Neuronal stem cell (in vitro differentiated cells): Measurements from ENCODE around the gene GAGE10.

Source experiments
- DNase-seq: peaks from one replicate; pipeline ENCODE4 v3.0.0-alpha.2; 2013; ENCODE audit warnings: low spot score
- H2AFZ ChIP-seq: one replicate; pipeline ENCODE4 v1.6.1; 2013; ENCODE audit warnings: mild to moderate bottlenecking, low read length, inconsistent platforms
- H2AK5ac ChIP-seq: 2 replicates; pipeline ENCODE4 v1.6.1; 2013; ENCODE audit warnings: low read depth, mild to moderate bottlenecking, inconsistent platforms, low read length, moderate library complexity, mixed read lengths
- H2BK120ac ChIP-seq: 2 replicates; pipeline ENCODE4 v1.6.1; 2013; ENCODE audit warnings: low read depth, mild to moderate bottlenecking, inconsistent platforms, low read length, moderate library complexity, mixed read lengths
- H2BK12ac ChIP-seq: one replicate; pipeline ENCODE4 v1.6.1; 2013; ENCODE audit warnings: low read length, inconsistent platforms
- H2BK15ac ChIP-seq: 2 replicates; pipeline ENCODE4 v1.6.1; 2013; ENCODE audit warnings: mild to moderate bottlenecking, low read length, inconsistent platforms, mixed read lengths
- H2BK5ac ChIP-seq: one replicate; pipeline ENCODE4 v1.6.1; 2013; ENCODE audit warnings: inconsistent platforms, mild to moderate bottlenecking, low read length, moderate library complexity
- H3K14ac ChIP-seq: one replicate; pipeline ENCODE4 v1.6.1; 2013; ENCODE audit warnings: low read length, inconsistent platforms
- H3K18ac ChIP-seq: 2 replicates; pipeline ENCODE4 v1.6.1; 2013; ENCODE audit warnings: low read length, inconsistent platforms
- H3K23ac ChIP-seq: 2 replicates; pipeline ENCODE4 v1.6.1; 2013; ENCODE audit warnings: low read depth, mild to moderate bottlenecking, mixed read lengths, low read length, inconsistent platforms; ENCODE audit not compliant: poor library complexity
- H3K27ac ChIP-seq: replicated peaks from 3 replicates; pipeline ENCODE4 v1.5.1; 2013; ENCODE audit warnings: low read length, inconsistent platforms
- H3K27me3 ChIP-seq, 3 experiments: 2 replicates each; pipeline ENCODE4 v1.6.1; 2013; ENCODE audit warnings: low read length in 3 of 3, mild to moderate bottlenecking in 2 of 3, inconsistent platforms in 1 of 3, low read depth in 1 of 3, mixed read lengths in 1 of 3, moderate library complexity in 1 of 3; ENCODE audit not compliant: control insufficient read depth in 3 of 3, insufficient read depth in 3 of 3
- H3K36me3 ChIP-seq, 2 donors: replicated peaks in 1 of 2; 2 replicates each; pipeline ENCODE4 v1.6.1; 2013; ENCODE audit warnings: low read length in 2 of 2; ENCODE audit not compliant: control insufficient read depth in 2 of 2, insufficient read depth in 2 of 2
- H3K4ac ChIP-seq: 2 replicates; pipeline ENCODE4 v1.6.1; 2013; ENCODE audit warnings: inconsistent platforms, mild to moderate bottlenecking, low read length, moderate library complexity
- H3K4me1 ChIP-seq, 2 donors: 1 replicate in 1 of 2; 2 replicates in 1 of 2; pipeline ENCODE4 v1.6.1; 2013; ENCODE audit warnings: low read length in 2 of 2, low read depth in 1 of 2; ENCODE audit not compliant: control insufficient read depth in 2 of 2, insufficient read depth in 1 of 2
- H3K4me2 ChIP-seq: one replicate; pipeline ENCODE4 v1.6.1; 2013; ENCODE audit warnings: mild to moderate bottlenecking, low read length, inconsistent platforms; ENCODE audit not compliant: insufficient read depth, poor library complexity, severe bottlenecking
- H3K4me3 ChIP-seq, 2 donors: 2 replicates each; pipeline ENCODE4 v1.5.1; 2013; ENCODE audit warnings: low read length in 2 of 2, mild to moderate bottlenecking in 2 of 2, inconsistent platforms in 1 of 2, moderate library complexity in 1 of 2
- H3K79me1 ChIP-seq: one replicate; pipeline ENCODE4 v1.6.1; 2013; ENCODE audit warnings: low read depth, mild to moderate bottlenecking, inconsistent platforms, low read length, moderate library complexity
- H3K9ac ChIP-seq: one replicate; pipeline ENCODE4 v1.6.1; 2013; ENCODE audit warnings: mild to moderate bottlenecking, low read depth, low read length, inconsistent platforms; ENCODE audit not compliant: poor library complexity
- H3K9me3 ChIP-seq, 2 donors: replicated peaks in 1 of 2; 2 replicates each; pipeline versions ENCODE3 to v1.6.1; 2013; ENCODE audit warnings: low read length in 2 of 2, mild to moderate bottlenecking in 2 of 2, inconsistent platforms in 1 of 2, low read depth in 1 of 2, mixed read lengths in 1 of 2, moderate library complexity in 1 of 2; ENCODE audit not compliant: control insufficient read depth in 2 of 2, insufficient read depth in 1 of 2
- H4K8ac ChIP-seq: one replicate; pipeline ENCODE4 v1.6.1; 2013; ENCODE audit warnings: low read depth, mild to moderate bottlenecking, inconsistent platforms, low read length, moderate library complexity
- H4K91ac ChIP-seq: one replicate; pipeline ENCODE4 v1.6.1; 2013; ENCODE audit warnings: low read length, low read depth, mild to moderate bottlenecking, inconsistent platforms; ENCODE audit not compliant: poor library complexity
- WGBS, 2 donors: extraction: QIAGEN DNeasy Blood & Tissue Kit; methylation state at CpG; one replicate each; pipeline ENCODE4 v1.1.7; 2013; ENCODE audit warnings: missing lambda C conversion rate in 2 of 2, mixed read lengths in 1 of 2; ENCODE audit not compliant: insufficient read length in 2 of 2, insufficient replicate concordance in 1 of 2; ENCODE audit errors: extremely low coverage in 2 of 2; 5-methylcytosine and 5-hydroxymethylcytosine counted together

The GAGE10 gene

GRCh38 chrX:49286136-49286535 lies 17.3 kb upstream of the GAGE10 start:
- no peak overlapping the region for H3K27ac ChIP-seq
- H3K4me3 ChIP-seq: no peak overlapping the region
- no peak overlapping the region for H3K14ac ChIP-seq
- H3K4ac ChIP-seq: no peak overlapping the region
- no peaks in the 10 kb centered on the region for H3K79me1 ChIP-seq
- H4K91ac ChIP-seq: no peak overlapping the region
- H3K23ac ChIP-seq: no peak overlapping the region
- H2BK12ac ChIP-seq: no peak overlapping the region
- no peaks in the 10 kb centered on the region for H3K9me3 ChIP-seq
- H3K4me1 ChIP-seq: no peaks in the 10 kb centered on the region
- H3K9ac ChIP-seq: no peak overlapping the region
- no peak overlapping the region for H3K4me2 ChIP-seq
- no peak overlapping the region for H2AFZ ChIP-seq
- H3K18ac ChIP-seq: no peak overlapping the region
- H2BK5ac ChIP-seq: no peak overlapping the region
- no peak overlapping the region for H2BK15ac ChIP-seq
- no peaks in the 10 kb centered on the region for H3K36me3 ChIP-seq
- H2BK120ac ChIP-seq: no peak overlapping the region
- DNase-seq: no peak
- no peaks in the 10 kb centered on the region for H3K27me3 ChIP-seq
- no peak overlapping the region for H2AK5ac ChIP-seq
- no peak overlapping the region for H4K8ac ChIP-seq
- WGBS, 2 donors: no CpG with 5 or more reads among the region's 18 CpGs

- Histone ChIP-seq H2AFZ (no peak overlapping the region), H3K23ac (no peak overlapping the region), H3K9me3 (no peaks in the 10 kb centered on the region), H3K4me2 (no peak overlapping the region), H3K14ac (no peak overlapping the region), H3K36me3 (no peaks in the 10 kb centered on the region), H3K4me1 (no peaks in the 10 kb centered on the region), H2BK15ac (no peak overlapping the region), H3K4me3 (no peak overlapping the region), H4K91ac (no peak overlapping the region), H2AK5ac (no peak overlapping the region), H3K27me3 (no peaks in the 10 kb centered on the region), H2BK5ac (no peak overlapping the region), H2BK12ac (no peak overlapping the region), H3K9ac (no peak overlapping the region), H3K4ac (no peak overlapping the region), H3K18ac (no peak overlapping the region), H3K79me1 (no peaks in the 10 kb centered on the region), H2BK120ac (no peak overlapping the region), H4K8ac (no peak overlapping the region), H3K27ac (no peak overlapping the region)
- WGBS, 2 donors: no CpG with 5 or more reads among the region's 4 CpGs
- DNase-seq: no peak
Measured at GRCh38 chrX:49286581-49286980, 16.9 kb upstream of the GAGE10 start.

- Histone ChIP-seq H3K4me1 (peaks cover 0 to 4% of the 10 kb centered on the region in 2 donors), H3K4me3 (no peak overlapping the region), H2BK120ac (no peak overlapping the region), H3K18ac (no peak overlapping the region), H2BK12ac (no peak overlapping the region), H2BK5ac (no peak overlapping the region), H3K79me1 (no peaks in the 10 kb centered on the region), H3K14ac (no peak overlapping the region), H3K27me3 (no peaks in the 10 kb centered on the region), H3K27ac (no peak overlapping the region), H3K36me3 (no peaks in the 10 kb centered on the region), H4K8ac (no peak overlapping the region), H3K4ac (no peak overlapping the region), H2AFZ (no peak overlapping the region), H3K9me3 (no peaks in the 10 kb centered on the region), H2BK15ac (no peak overlapping the region), H4K91ac (no peak overlapping the region), H3K9ac (no peak overlapping the region), H3K4me2 (no peak overlapping the region), H2AK5ac (no peak overlapping the region), H3K23ac (no peak overlapping the region)
- no peak for DNase-seq
- WGBS, 2 donors: no CpG with 5 or more reads among the region's 1 CpG
Measured at GRCh38 chrX:49287665-49288064, 15.8 kb upstream of the GAGE10 start.

- Histone ChIP-seq H4K8ac (no peak overlapping the region), H3K4me1 (peaks cover 0 to 4% of the 10 kb centered on the region in 2 donors), H3K4me3 (no peak overlapping the region), H3K4me2 (no peak overlapping the region), H2AK5ac (no peak overlapping the region), H3K9ac (no peak overlapping the region), H3K27me3 (no peaks in the 10 kb centered on the region), H3K27ac (no peak overlapping the region), H2BK15ac (no peak overlapping the region), H2BK120ac (no peak overlapping the region), H2AFZ (no peak overlapping the region), H2BK12ac (no peak overlapping the region), H4K91ac (no peak overlapping the region), H2BK5ac (no peak overlapping the region), H3K4ac (no peak overlapping the region), H3K23ac (no peak overlapping the region), H3K9me3 (no peaks in the 10 kb centered on the region), H3K14ac (no peak overlapping the region), H3K36me3 (no peaks in the 10 kb centered on the region), H3K18ac (no peak overlapping the region), H3K79me1 (no peaks in the 10 kb centered on the region)
- no peak for DNase-seq
- WGBS, 2 donors: no CpG with 5 or more reads among the region's 7 CpGs
Measured at GRCh38 chrX:49290215-49290614, 13.2 kb upstream of the GAGE10 start.
